WTC11 (cell line): ENCODE measurements around the gene SPRED2. TPM values are rescaled to one million over a fixed set of nuclear protein-coding genes. Genes with fewer than 3 reads are reported as not detected.

Experiments used
- ATAC-seq: fragments of 200-7000 bp; cut with Tn5 transposase; 2 replicates; pipeline ENCODE4 v1.10.0; 2021; ENCODE audit warnings: mild to moderate bottlenecking, moderate library complexity
- CTCF ChIA-PET: fragments of 300-600 bp; sonication (Branson Sonifier 250); formaldehyde crosslinking; loops from one replicate; lab custom pipeline; 2021; ENCODE audit warnings: antibody characterized with exemption; lab: Charles Lee
- POLR2A ChIA-PET: fragments of 350-600 bp; sonication (Branson Sonifier 250); formaldehyde crosslinking; loops from one replicate; lab custom pipeline; 2021; ENCODE audit warnings: antibody characterized with exemption; lab: Charles Lee
- DNase-seq: peaks from one replicate; pipeline ENCODE4 v3.0.0; 2021; ENCODE audit warnings: low spot score
- H3K27ac Mint-ChIP-seq: 2 replicates; pipeline ENCODE4 v1.8.0; 2021; ENCODE audit warnings: mixed read lengths
- H3K27me3 Mint-ChIP-seq: 2 replicates; pipeline ENCODE4 v1.8.0; 2021; ENCODE audit warnings: low read depth, mild to moderate bottlenecking, moderate library complexity, mixed read lengths
- H3K36me3 Mint-ChIP-seq: 2 replicates; pipeline ENCODE4 v1.8.0; 2021; ENCODE audit warnings: mixed read lengths
- H3K4me1 Mint-ChIP-seq: 2 replicates; pipeline ENCODE4 v1.8.0; 2022; ENCODE audit warnings: mixed read lengths
- H3K4me3 Mint-ChIP-seq: 2 replicates; pipeline ENCODE4 v1.8.0; 2021; ENCODE audit warnings: mild to moderate bottlenecking, moderate library complexity, mixed read lengths
- H3K9me3 Mint-ChIP-seq: 2 replicates; pipeline ENCODE4 v1.8.0; 2021; ENCODE audit warnings: mixed read lengths
- ARID4B ChIP-seq: sonication (generic); formaldehyde crosslinking; IDR thresholded peaks from 2 replicates; pipeline ENCODE4 v1.8.0; 2023; ENCODE audit warnings: missing genetic modification reagents, mild to moderate bottlenecking, borderline replicate concordance
- E2F1 ChIP-seq: sonication (generic); formaldehyde crosslinking; IDR thresholded peaks from 2 replicates; pipeline ENCODE4 v1.8.0; 2022; ENCODE audit warnings: mild to moderate bottlenecking, missing genetic modification reagents
- ELF4 ChIP-seq: sonication (generic); formaldehyde crosslinking; IDR thresholded peaks from 2 replicates; pipeline ENCODE4 v1.8.1; 2022; ENCODE audit warnings: low read depth, mild to moderate bottlenecking, moderate library complexity, missing genetic modification reagents
- EMX1 ChIP-seq: fragments of 250-450 bp; sonication (Bioruptor Pico); IDR thresholded peaks from 2 replicates; pipeline ENCODE4 v1.8.0; 2021; ENCODE audit warnings: mild to moderate bottlenecking
- GABPB1 ChIP-seq: sonication (generic); formaldehyde crosslinking; IDR thresholded peaks from 2 replicates; pipeline ENCODE4 v1.8.1; 2023; ENCODE audit warnings: mild to moderate bottlenecking, missing genetic modification reagents
- GTF2I ChIP-seq: fragments of 250-450 bp; sonication (Bioruptor Pico); conservative IDR thresholded peaks from 2 replicates; pipeline ENCODE4 v1.4.0; 2021; ENCODE audit warnings: mild to moderate bottlenecking
- HMGA2 ChIP-seq: fragments of 250-450 bp; sonication (Bioruptor Pico); IDR thresholded peaks from 2 replicates; pipeline ENCODE4 v1.4.0; 2021; ENCODE audit warnings: mild to moderate bottlenecking, moderate library complexity
- PRDM15 ChIP-seq: sonication (generic); formaldehyde crosslinking; IDR thresholded peaks from 2 replicates; pipeline ENCODE4 v1.8.0; 2022; ENCODE audit warnings: missing genetic modification reagents
- SMAD3 ChIP-seq: sonication (generic); formaldehyde crosslinking; IDR thresholded peaks from 2 replicates; pipeline ENCODE4 v1.8.0; 2022; ENCODE audit warnings: missing genetic modification reagents, mild to moderate bottlenecking, borderline replicate concordance
- TCF7 ChIP-seq: sonication (generic); formaldehyde crosslinking; IDR thresholded peaks from 2 replicates; pipeline ENCODE4 v1.8.0; 2022; ENCODE audit warnings: mild to moderate bottlenecking, low read depth, missing genetic modification reagents, moderate library complexity
- USF1 ChIP-seq: sonication (generic); formaldehyde crosslinking; IDR thresholded peaks from 2 replicates; pipeline ENCODE4 v1.8.0; 2022; ENCODE audit warnings: mild to moderate bottlenecking, missing genetic modification reagents
- ZNF532 ChIP-seq: fragments of 250-450 bp; sonication (Bioruptor Pico); IDR thresholded peaks from 2 replicates; pipeline ENCODE4 v1.9.0; 2021; ENCODE audit warnings: mild to moderate bottlenecking, borderline replicate concordance
- ZSCAN18 ChIP-seq: fragments of 250-450 bp; sonication (Bioruptor Pico); IDR thresholded peaks from 2 replicates; pipeline ENCODE4 v2.1.2; 2022; ENCODE audit warnings: mild to moderate bottlenecking, moderate library complexity
- total RNA-seq: library from RNA; stranded (reverse); gene quantifications from 3 replicates; pipeline ENCODE4 v1.2.3, GENCODE V29; 2021

Gene SPRED2
- total RNA-seq, 1 experiment from 2014 or later: 34.1 TPM

- Mint-ChIP-seq H3K36me3 (no peaks in the 10 kb centered on the region), H3K4me3 (no peak overlapping the region), H3K9me3 (no peaks in the 10 kb centered on the region), H3K4me1 (peaks cover 65% of the 10 kb centered on the region), H3K27me3 (no peaks in the 10 kb centered on the region), H3K27ac (no peak overlapping the region)
- ChIA-PET POLR2A (no interaction called here), CTCF (no interaction called here)
- ATAC-seq: no peak
- DNase-seq: no peak
- TF ChIP-seq SMAD3 (no peak), PRDM15 (no peak), ELF4 (CRISPR knock-in tag) (no peak)
Measured at GRCh38 chr2:65417509-65418085, 14.8 kb downstream of the SPRED2 start.

GRCh38 chr2:65416945-65417344 lies 15.5 kb downstream of the SPRED2 start:
- Mint-ChIP-seq H3K27me3 (no peaks in the 10 kb centered on the region), H3K36me3 (no peaks in the 10 kb centered on the region), H3K4me1 (peaks cover 66% of the 10 kb centered on the region), H3K9me3 (no peaks in the 10 kb centered on the region), H3K27ac (no peak overlapping the region), H3K4me3 (no peak overlapping the region)
- ChIA-PET CTCF (no interaction called here), POLR2A (interaction anchor here (0.7 kb wide), 1 partner anchor 59 kb away, joined by 3 read pairs; no protein-coding TSS in a partner anchor)
- DNase-seq: no peak
- no peak for ATAC-seq
- TF ChIP-seq EMX1 (CRISPR knock-in tag) (no peak), GTF2I (no peak), E2F1 (no peak), ELF4 (CRISPR knock-in tag) (no peak), TCF7 (CRISPR knock-in tag) (no peak), ARID4B (CRISPR knock-in tag) (no peak), ZSCAN18 (no peak), PRDM15 (no peak), ZNF532 (no peak), GABPB1 (CRISPR knock-in tag) (no peak), HMGA2 (no peak), USF1 (CRISPR knock-in tag) (no peak)
